ENCODE data around the gene FAM234B. TPM values are rescaled to one million over a fixed set of nuclear protein-coding genes. Genes with fewer than 3 reads are reported as not detected.
"Not testable (repeated sequence)": the region's sequence is repeated elsewhere in the genome, so short reads cannot be mapped to it uniquely, and the experiment has no call there.

The FAM234B gene
- total RNA-seq, 2 donors from 2014 or later: 1.9 to 2.5 TPM

- DNase-seq (no peak), ATAC-seq (no peak)
- H3K4me1 Mint-ChIP-seq: no peaks in the 10 kb centered on the region
- no peaks in the 10 kb centered on the region for H3K9me3 ChIP-seq (ENCODE audit: control insufficient read depth, low read length, poor library complexity, severe bottlenecking)
- no peak overlapping the region for H3K4me3 Mint-ChIP-seq
- H3K27ac Mint-ChIP-seq: no peak overlapping the region
- H3K36me3 Mint-ChIP-seq (ENCODE audit: low read depth): peaks cover 12% of the 10 kb centered on the region
- H3K27me3 Mint-ChIP-seq: no peaks in the 10 kb centered on the region
Measured at GRCh38 chr12:13075118-13075480, 30.9 kb downstream of the FAM234B start.

GRCh38 chr12:13075786-13076570, 31.8 kb downstream of the FAM234B start:
- no peaks in the 10 kb centered on the region for H3K9me3 ChIP-seq (ENCODE audit: control insufficient read depth, low read length, poor library complexity, severe bottlenecking)
- ATAC-seq: no peak
- Mint-ChIP-seq H3K36me3 (ENCODE audit: low read depth) (peaks cover 12% of the 10 kb centered on the region), H3K4me3 (no peak overlapping the region), H3K27ac (no peak overlapping the region), H3K27me3 (no peaks in the 10 kb centered on the region), H3K4me1 (no peaks in the 10 kb centered on the region)
- no peak for DNase-seq

- Mint-ChIP-seq H3K27me3 (no peaks in the 10 kb centered on the region), H3K4me1 (no peaks in the 10 kb centered on the region), H3K4me3 (no peak overlapping the region), H3K36me3 (ENCODE audit: low read depth) (peaks cover 7% of the 10 kb centered on the region), H3K27ac (no peak overlapping the region)
- H3K9me3 ChIP-seq (ENCODE audit: control insufficient read depth, low read length, poor library complexity, severe bottlenecking): no peaks in the 10 kb centered on the region
- no peak for DNase-seq
- no peak for ATAC-seq
Measured at GRCh38 chr12:13079440-13079906, 35.3 kb downstream of the FAM234B start.

- Mint-ChIP-seq H3K4me1 (no peaks in the 10 kb centered on the region), H3K27ac (no peak overlapping the region), H3K27me3 (no peaks in the 10 kb centered on the region), H3K36me3 (ENCODE audit: low read depth) (peaks cover 10% of the 10 kb centered on the region), H3K4me3 (no peak overlapping the region)
- ATAC-seq: no peak
- DNase-seq: no peak
- no peaks in the 10 kb centered on the region for H3K9me3 ChIP-seq (ENCODE audit: control insufficient read depth, low read length, poor library complexity, severe bottlenecking)
Measured at GRCh38 chr12:13080266-13080665, 36.1 kb downstream of the FAM234B start.

- DNase-seq: no peak
- Mint-ChIP-seq H3K27ac (no peak overlapping the region), H3K4me3 (no peak overlapping the region), H3K36me3 (ENCODE audit: low read depth) (peaks cover 12% of the 10 kb centered on the region), H3K4me1 (no peaks in the 10 kb centered on the region), H3K27me3 (peaks cover 5% of the 10 kb centered on the region)
- H3K9me3 ChIP-seq (ENCODE audit: control insufficient read depth, low read length, poor library complexity, severe bottlenecking): no peaks in the 10 kb centered on the region
- ATAC-seq: no peak
Measured at GRCh38 chr12:13082861-13083260, 38.7 kb downstream of the FAM234B start.

GRCh38 chr12:13083638-13084037, 39.5 kb downstream of the FAM234B start:
- not testable (repeated sequence) for H3K9me3 ChIP-seq (ENCODE audit: control insufficient read depth, low read length, poor library complexity, severe bottlenecking); H3K4me3 Mint-ChIP-seq; H3K4me1 Mint-ChIP-seq; H3K27me3 Mint-ChIP-seq; DNase-seq; H3K27ac Mint-ChIP-seq; ATAC-seq; H3K36me3 Mint-ChIP-seq (ENCODE audit: low read depth)

GRCh38 chr12:13084898-13085640, 40.9 kb downstream of the FAM234B start:
- ATAC-seq (no peak), DNase-seq (no peak)
- Mint-ChIP-seq H3K27ac (no peak overlapping the region), H3K4me3 (no peak overlapping the region), H3K4me1 (no peaks in the 10 kb centered on the region), H3K36me3 (ENCODE audit: low read depth) (peaks cover 9% of the 10 kb centered on the region), H3K27me3 (peaks cover 5% of the 10 kb centered on the region)
- no peaks in the 10 kb centered on the region for H3K9me3 ChIP-seq (ENCODE audit: control insufficient read depth, low read length, poor library complexity, severe bottlenecking)

GRCh38 chr12:13085968-13086686, 41.9 kb downstream of the FAM234B start:
- H3K36me3 Mint-ChIP-seq (ENCODE audit: low read depth): peaks cover 9% of the 10 kb centered on the region
- no peaks in the 10 kb centered on the region for H3K9me3 ChIP-seq (ENCODE audit: control insufficient read depth, low read length, poor library complexity, severe bottlenecking)
- H3K4me3 Mint-ChIP-seq: no peak overlapping the region
- H3K4me1 Mint-ChIP-seq: no peaks in the 10 kb centered on the region
- no peak overlapping the region for H3K27ac Mint-ChIP-seq
- H3K27me3 Mint-ChIP-seq: peaks cover 5% of the 10 kb centered on the region
- ATAC-seq: no peak
- no peak for DNase-seq

- H3K27ac Mint-ChIP-seq: no peak overlapping the region
- ATAC-seq: no peak
- peaks cover 9% of the 10 kb centered on the region for H3K36me3 Mint-ChIP-seq (ENCODE audit: low read depth)
- no peaks in the 10 kb centered on the region for H3K4me1 Mint-ChIP-seq
- H3K4me3 Mint-ChIP-seq: no peak overlapping the region
- no peak for DNase-seq
- peaks cover 10% of the 10 kb centered on the region for H3K27me3 Mint-ChIP-seq
- no peaks in the 10 kb centered on the region for H3K9me3 ChIP-seq (ENCODE audit: control insufficient read depth, low read length, poor library complexity, severe bottlenecking)
Measured at GRCh38 chr12:13087766-13088165, 43.6 kb downstream of the FAM234B start.

- DNase-seq: no peak
- H3K4me1 Mint-ChIP-seq: no peaks in the 10 kb centered on the region
- H3K4me3 Mint-ChIP-seq: no peak overlapping the region
- no peak overlapping the region for H3K27ac Mint-ChIP-seq
- H3K9me3 ChIP-seq (ENCODE audit: control insufficient read depth, low read length, poor library complexity, severe bottlenecking): no peaks in the 10 kb centered on the region
- ATAC-seq: no peak
- peaks cover 8% of the 10 kb centered on the region for H3K36me3 Mint-ChIP-seq (ENCODE audit: low read depth)
- H3K27me3 Mint-ChIP-seq: peaks cover 13% of the 10 kb centered on the region
Measured at GRCh38 chr12:13088496-13088895, 44.3 kb downstream of the FAM234B start.

GRCh38 chr12:13090054-13090453, 45.9 kb downstream of the FAM234B start:
- Mint-ChIP-seq H3K36me3 (ENCODE audit: low read depth) (peaks cover 5% of the 10 kb centered on the region), H3K27me3 (peaks cover 24% of the 10 kb centered on the region), H3K4me1 (no peaks in the 10 kb centered on the region), H3K27ac (no peak overlapping the region), H3K4me3 (no peak overlapping the region)
- ATAC-seq (no peak), DNase-seq (no peak)
- H3K9me3 ChIP-seq (ENCODE audit: control insufficient read depth, low read length, poor library complexity, severe bottlenecking): no peaks in the 10 kb centered on the region

- Mint-ChIP-seq H3K4me3 (no peak overlapping the region), H3K27me3 (peaks cover 23% of the 10 kb centered on the region), H3K4me1 (no peaks in the 10 kb centered on the region), H3K36me3 (ENCODE audit: low read depth) (no peaks in the 10 kb centered on the region), H3K27ac (no peak overlapping the region)
- no peaks in the 10 kb centered on the region for H3K9me3 ChIP-seq (ENCODE audit: control insufficient read depth, low read length, poor library complexity, severe bottlenecking)
- DNase-seq: no peak
- ATAC-seq: no peak
Measured at GRCh38 chr12:13091832-13092231, 47.7 kb downstream of the FAM234B start.

GRCh38 chr12:13093191-13093847, 49.1 kb downstream of the FAM234B start:
- H3K9me3 ChIP-seq (ENCODE audit: control insufficient read depth, low read length, poor library complexity, severe bottlenecking): no peaks in the 10 kb centered on the region
- H3K27ac Mint-ChIP-seq: no peak overlapping the region
- H3K4me3 Mint-ChIP-seq: no peak overlapping the region
- ATAC-seq (no peak), DNase-seq (no peak)
- peaks cover 25% of the 10 kb centered on the region for H3K27me3 Mint-ChIP-seq
- H3K36me3 Mint-ChIP-seq (ENCODE audit: low read depth): no peaks in the 10 kb centered on the region
- H3K4me1 Mint-ChIP-seq: peaks cover 5% of the 10 kb centered on the region

All from T-helper 17 cell (primary cell).